Testis (tissue), 3 donors: ENCODE results near the gene FAM185A. TPM values are rescaled to one million over a fixed set of nuclear protein-coding genes. Genes with fewer than 3 reads are reported as not detected.

Experiments used
- DNase-seq: peaks from one replicate; pipeline ENCODE4 v3.0.0-alpha.2; 2019
- H3K27ac ChIP-seq, 2 donors: fragments of 200-600 bp; sonication (generic); one replicate each; pipeline ENCODE4 v1.5.1; 2019
- H3K27me3 ChIP-seq: fragments of 200-600 bp; sonication (generic); one replicate; pipeline ENCODE4 v1.5.1; 2019
- H3K36me3 ChIP-seq: fragments of 200-600 bp; sonication (generic); one replicate; pipeline ENCODE4 v1.5.1; 2017; ENCODE audit warnings: low read depth; ENCODE audit errors: missing control alignments
- H3K4me1 ChIP-seq: fragments of 200-600 bp; sonication (generic); one replicate; pipeline ENCODE4 v1.5.1; 2019
- H3K4me3 ChIP-seq, 2 donors: fragments of 200-600 bp; sonication (generic); one replicate each; pipeline ENCODE4 v1.5.1; 2017 to 2019
- H3K9me3 ChIP-seq: fragments of 200-600 bp; sonication (generic); one replicate; pipeline ENCODE4 v1.5.1; 2017
- CTCF ChIP-seq, 3 experiments: fragments of 450-650 bp in 2 of 3; fragments of 200-600 bp in 1 of 3; sonication (generic) in 1 of 3; IDR thresholded peaks; one replicate each; pipeline ENCODE4 v1.5.1; 2016 to 2019; ENCODE audit warnings: antibody characterized with exemption in 3 of 3, mild to moderate bottlenecking in 2 of 3, moderate library complexity in 1 of 3
- POLR2A ChIP-seq: fragments of 450-650 bp; IDR thresholded peaks from one replicate; pipeline ENCODE4 v1.6.1; 2017; ENCODE audit warnings: antibody characterized with exemption, mild to moderate bottlenecking, moderate library complexity
- WGBS, 2 donors: methylation state at CpG; one replicate each; pipeline ENCODE4 v1.1.5; 2018; 5-methylcytosine and 5-hydroxymethylcytosine counted together
- intact Hi-C: fragments of 100-400 bp; cut with DNase I; formaldehyde crosslinking; loops from one replicate; pipeline ENCODE4 v1.15.1; 2023; ENCODE audit warnings: low total_unique reads
- polyA plus RNA-seq: library from polyadenylated mRNA; stranded (reverse); fragments of 350-450 nt; fragmentation: Illumina TruSeq; extraction: RNeasy Lipid Tissue Mini Kit (QIAGEN cat#74804); gene quantifications from one replicate; pipeline ENCODE4 v1.2.3, GENCODE V29; 2014; ENCODE audit warnings: low read depth, low replicate concordance; ENCODE audit not compliant: insufficient read depth
- total RNA-seq, 2 donors: library from RNA; depleted of rRNA; stranded (reverse); fragments of >200 nt; gene quantifications; one replicate each; pipeline ENCODE4 v1.2.3, GENCODE V29; 2016

The FAM185A gene
- total and polyA plus RNA-seq, 3 donors from 2014 or later: 4.5 to 23.9 (median 15.2) TPM

GRCh38 chr7:102841290-102841689 is 92.5 kb downstream of the FAM185A start:
- Histone ChIP-seq H3K36me3 (no peaks in the 10 kb centered on the region), H3K27ac (no peak overlapping the region), H3K9me3 (no peaks in the 10 kb centered on the region), H3K4me3 (no peak overlapping the region), H3K27me3 (no peaks in the 10 kb centered on the region), H3K4me1 (no peaks in the 10 kb centered on the region)
- 43 to 60% methylated on average over 2 of the region's 2 CpGs for WGBS, 2 donors
- intact Hi-C loops: no loop called here
- DNase-seq: no peak
- no peak for TF ChIP-seq CTCF (IDR thresholded peaks at IDR 0.05)
- TF ChIP-seq POLR2A: no peak

- Histone ChIP-seq H3K9me3 (no peaks in the 10 kb centered on the region), H3K27ac (no peak overlapping the region), H3K4me1 (no peaks in the 10 kb centered on the region), H3K27me3 (no peaks in the 10 kb centered on the region), H3K4me3 (no peak overlapping the region), H3K36me3 (no peaks in the 10 kb centered on the region)
- no peak for DNase-seq
- intact Hi-C loops: no loop called here
- no peak for TF ChIP-seq CTCF (IDR thresholded peaks at IDR 0.05)
- no peak for TF ChIP-seq POLR2A
Observed at GRCh38 chr7:102842284-102842683, 93.5 kb downstream of the FAM185A start.

GRCh38 chr7:102843850-102844249 is 95.1 kb downstream of the FAM185A start:
- TF ChIP-seq CTCF (IDR thresholded peaks at IDR 0.05) (no peak), POLR2A (no peak)
- intact Hi-C loops: no loop called here
- no peak overlapping the region for H3K4me3 ChIP-seq
- H3K36me3 ChIP-seq: no peaks in the 10 kb centered on the region
- no peaks in the 10 kb centered on the region for H3K27me3 ChIP-seq
- WGBS, 2 donors: 93 to 95% methylated on average over 3 of the region's 3 CpGs
- no peaks in the 10 kb centered on the region for H3K9me3 ChIP-seq
- no peak for DNase-seq
- H3K27ac ChIP-seq: no peak overlapping the region
- no peaks in the 10 kb centered on the region for H3K4me1 ChIP-seq

GRCh38 chr7:102845346-102845745 is 96.5 kb downstream of the FAM185A start:
- Histone ChIP-seq H3K27me3 (no peaks in the 10 kb centered on the region), H3K9me3 (no peaks in the 10 kb centered on the region), H3K36me3 (no peaks in the 10 kb centered on the region), H3K4me1 (no peaks in the 10 kb centered on the region), H3K4me3 (no peak overlapping the region), H3K27ac (no peak overlapping the region)
- TF ChIP-seq CTCF (IDR thresholded peaks at IDR 0.05) (no peak), POLR2A (no peak)
- 89% methylated on average over 2 of the region's 2 CpGs for WGBS, 2 donors
- intact Hi-C loops: no loop called here
- no peak for DNase-seq

GRCh38 chr7:102849079-102849478 is 100.3 kb downstream of the FAM185A start:
- Histone ChIP-seq H3K27ac (no peak overlapping the region), H3K4me3 (no peak overlapping the region), H3K36me3 (no peaks in the 10 kb centered on the region), H3K27me3 (no peaks in the 10 kb centered on the region), H3K9me3 (no peaks in the 10 kb centered on the region), H3K4me1 (no peaks in the 10 kb centered on the region)
- no peak for DNase-seq
- intact Hi-C loops: no loop called here
- 84 to 85% methylated on average over 5 of the region's 5 CpGs for WGBS, 2 donors
- TF ChIP-seq CTCF (IDR thresholded peaks at IDR 0.05) (no peak), POLR2A (no peak)
